ENCODE results near the gene SLC20A1.

DNA sequence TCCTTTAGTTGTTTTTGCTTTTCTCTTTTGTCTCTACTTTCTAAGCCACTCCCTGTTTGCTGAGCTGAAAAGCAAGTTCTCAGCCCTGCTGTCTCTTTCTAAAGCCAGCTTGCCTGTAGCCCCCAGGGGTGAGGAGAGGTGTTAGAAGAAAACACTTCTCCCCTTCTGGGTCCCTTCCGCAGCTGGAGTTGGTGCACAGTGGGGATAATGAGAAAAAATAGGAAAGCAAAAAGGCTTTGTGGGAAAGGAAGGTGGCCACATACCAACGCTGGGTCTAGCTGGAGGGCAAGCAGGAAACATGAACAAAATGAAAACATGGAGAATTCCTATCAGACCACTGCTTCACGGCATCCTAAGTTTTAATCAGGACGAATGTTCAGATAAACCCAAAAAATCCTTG is 15.5 kb upstream of the SLC20A1 start:
- TF ChIP-seq, protein P1, sequence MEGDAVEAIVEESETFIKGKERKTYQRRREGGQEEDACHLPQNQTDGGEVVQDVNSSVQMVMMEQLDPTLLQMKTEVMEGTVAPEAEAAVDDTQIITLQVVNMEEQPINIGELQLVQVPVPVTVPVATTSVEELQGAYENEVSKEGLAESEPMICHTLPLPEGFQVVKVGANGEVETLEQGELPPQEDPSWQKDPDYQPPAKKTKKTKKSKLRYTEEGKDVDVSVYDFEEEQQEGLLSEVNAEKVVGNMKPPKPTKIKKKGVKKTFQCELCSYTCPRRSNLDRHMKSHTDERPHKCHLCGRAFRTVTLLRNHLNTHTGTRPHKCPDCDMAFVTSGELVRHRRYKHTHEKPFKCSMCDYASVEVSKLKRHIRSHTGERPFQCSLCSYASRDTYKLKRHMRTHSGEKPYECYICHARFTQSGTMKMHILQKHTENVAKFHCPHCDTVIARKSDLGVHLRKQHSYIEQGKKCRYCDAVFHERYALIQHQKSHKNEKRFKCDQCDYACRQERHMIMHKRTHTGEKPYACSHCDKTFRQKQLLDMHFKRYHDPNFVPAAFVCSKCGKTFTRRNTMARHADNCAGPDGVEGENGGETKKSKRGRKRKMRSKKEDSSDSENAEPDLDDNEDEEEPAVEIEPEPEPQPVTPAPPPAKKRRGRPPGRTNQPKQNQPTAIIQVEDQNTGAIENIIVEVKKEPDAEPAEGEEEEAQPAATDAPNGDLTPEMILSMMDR (IDR thresholded peaks at IDR 0.05; ENCODE audit: low read depth, low read length, poor library complexity, severe bottlenecking): no peak
- no peak for TF ChIP-seq EZH2phosphoT487 (IDR thresholded peaks at IDR 0.05; ENCODE audit: borderline replicate concordance, low read length)
